Endothelial cell of umbilical vein (primary cell): Measurements from ENCODE around the gene SPPL2B. TPM values are rescaled to one million over a fixed set of nuclear protein-coding genes. Genes with fewer than 3 reads are reported as not detected.

Source experiments
- BruUV-seq: library from RNA; stranded (reverse); fragments of 400-500 nt; replicated peaks from 2 replicates; lab custom pipeline; 2021; lab: Mats Ljungman, UMichigan
- CTCF ChIA-PET: fragments of 300-600, 350-600 bp; sonication (Branson Sonifier 250); formaldehyde crosslinking; loops from one replicate; lab custom pipeline; 2021; ENCODE audit warnings: antibody characterized with exemption, inconsistent platforms; lab: Charles Lee
- POLR2A ChIA-PET: fragments of 300-600, 350-600 bp; sonication (Branson Sonifier 250); formaldehyde crosslinking; loops from one replicate; lab custom pipeline; 2021; ENCODE audit warnings: antibody characterized with exemption, inconsistent platforms; lab: Charles Lee
- DNase-seq: peaks from one replicate; pipeline ENCODE4 v3.0.0-alpha.2; 2011; ENCODE audit warnings: low read depth, low spot score
- FAIRE-seq: peaks from 2 replicates; lab custom pipeline; 2011; peaks lifted over from hg19 to GRCh38; lab: Jason Lieb, UNC
- H2AFZ ChIP-seq: 2 replicates; pipeline ENCODE4 v1.6.0; 2012; ENCODE audit warnings: low read depth, low read length, control low read depth, inconsistent platforms
- H3K27ac ChIP-seq: 2 replicates; pipeline ENCODE4 v1.5.1; 2011; ENCODE audit warnings: low read depth, mild to moderate bottlenecking, control low read depth, low read length, moderate library complexity; ENCODE audit not compliant: insufficient read depth
- H3K27me3 ChIP-seq, 2 experiments: 2 replicates each; pipeline versions ENCODE4 v1.6.0 to v1.6.1; 2011; ENCODE audit warnings: low read length in 2 of 2, mixed read lengths in 1 of 2; ENCODE audit not compliant: control insufficient read depth in 2 of 2, insufficient read depth in 2 of 2
- H3K36me3 ChIP-seq, 2 experiments: 2 replicates in 1 of 2; 3 replicates in 1 of 2; pipeline ENCODE4 v1.5.1; 2011; ENCODE audit warnings: low read length in 2 of 2, mild to moderate bottlenecking in 1 of 2, moderate library complexity in 1 of 2; ENCODE audit not compliant: control insufficient read depth in 2 of 2, insufficient read depth in 2 of 2; ENCODE audit errors: extremely low read depth in 1 of 2
- H3K4me1 ChIP-seq: 3 replicates; pipeline ENCODE4 v1.5.1; 2011; ENCODE audit warnings: mild to moderate bottlenecking, low read length; ENCODE audit not compliant: control insufficient read depth, insufficient read depth; ENCODE audit errors: extremely low read depth
- H3K4me2 ChIP-seq: 2 replicates; pipeline ENCODE4 v1.6.1; 2011; ENCODE audit warnings: low read length, control low read depth, mixed read lengths; ENCODE audit not compliant: insufficient read depth
- H3K4me3 ChIP-seq, 3 experiments: fragments of 200-600 bp in 1 of 3; sonication (generic), shearing (Covaris generic) in 1 of 3; replicated peaks in 1 of 3; 2 replicates each; pipeline ENCODE4 v1.5.1; 2011 to 2016; ENCODE audit warnings: control low read depth in 3 of 3, low read length in 3 of 3, mild to moderate bottlenecking in 2 of 3, inconsistent platforms in 1 of 3, low read depth in 1 of 3, moderate library complexity in 1 of 3; ENCODE audit not compliant: insufficient read depth in 1 of 3
- H3K79me2 ChIP-seq: 2 replicates; pipeline ENCODE4 v1.6.0; 2012; ENCODE audit warnings: low read length, inconsistent platforms; ENCODE audit not compliant: control insufficient read depth, insufficient read depth
- H3K9ac ChIP-seq: replicated peaks from 2 replicates; pipeline ENCODE3; 2011; ENCODE audit warnings: low read length, control low read depth; ENCODE audit not compliant: insufficient read depth; ENCODE audit errors: extremely low read depth
- H3K9me1 ChIP-seq: replicated peaks from 3 replicates; pipeline ENCODE4 v1.6.0; 2011; ENCODE audit warnings: mild to moderate bottlenecking, low read length; ENCODE audit not compliant: control insufficient read depth, insufficient read depth; ENCODE audit errors: extremely low read depth
- H3K9me3 ChIP-seq: replicated peaks from 2 replicates; pipeline ENCODE4 v1.5.1; 2012; ENCODE audit warnings: low read length, inconsistent platforms; ENCODE audit not compliant: control insufficient read depth, insufficient read depth
- H4K20me1 ChIP-seq: replicated peaks from 2 replicates; pipeline ENCODE3; 2011; ENCODE audit warnings: mild to moderate bottlenecking, low read length; ENCODE audit not compliant: control insufficient read depth, insufficient read depth; ENCODE audit errors: extremely low read depth
- CTCF ChIP-seq, 2 donors: IDR thresholded peaks; 1 replicate in 1 of 2; 2 replicates in 1 of 2; pipeline ENCODE4 v1.5.1; 2011; ENCODE audit warnings: low read length in 2 of 2, mild to moderate bottlenecking in 2 of 2, moderate library complexity in 2 of 2, control low read depth in 1 of 2, inconsistent platforms in 1 of 2, low read depth in 1 of 2; ENCODE audit not compliant: insufficient read depth in 1 of 2; ENCODE audit errors: extremely low read depth in 1 of 2
- EZH2 ChIP-seq: IDR thresholded peaks from 2 replicates; pipeline ENCODE4 v1.6.1; 2012; ENCODE audit warnings: borderline replicate concordance, low read depth, mild to moderate bottlenecking, moderate library complexity, low read length, inconsistent platforms; ENCODE audit not compliant: severe bottlenecking
- FOS ChIP-seq: IDR thresholded peaks from 2 replicates; pipeline ENCODE4 v1.6.1; 2011; ENCODE audit warnings: mild to moderate bottlenecking, low read length, moderate library complexity, borderline replicate concordance; ENCODE audit not compliant: insufficient read depth
- GATA2 ChIP-seq: IDR thresholded peaks from 2 replicates; pipeline ENCODE4 v1.7.0; 2011; ENCODE audit warnings: low read depth, mild to moderate bottlenecking, moderate library complexity, mixed read lengths, low read length; ENCODE audit not compliant: insufficient read length, insufficient read depth
- JUN ChIP-seq: IDR thresholded peaks from 2 replicates; pipeline ENCODE4 v1.6.1; 2011; ENCODE audit warnings: borderline replicate concordance, low read depth; ENCODE audit not compliant: insufficient read length, insufficient read depth
- MAX ChIP-seq: IDR thresholded peaks from 2 replicates; pipeline ENCODE4 v1.6.1; 2011; ENCODE audit not compliant: insufficient read depth, insufficient read length
- MYC ChIP-seq: IDR thresholded peaks from one replicate; pipeline ENCODE4 v1.6.1; 2011; ENCODE audit warnings: mild to moderate bottlenecking, low read depth, low read length
- POLR2A ChIP-seq: IDR thresholded peaks from 2 replicates; pipeline ENCODE4 v1.6.1; 2012; ENCODE audit warnings: low read depth, mild to moderate bottlenecking, control low read depth, low read length
- POLR2AphosphoS5 ChIP-seq: IDR thresholded peaks from 2 replicates; pipeline ENCODE4 v1.6.1; 2012; ENCODE audit warnings: low read depth, mild to moderate bottlenecking, control low read depth, low read length, moderate library complexity; ENCODE audit not compliant: insufficient read depth
- dilution Hi-C: fragments of 300-500 bp; cut with MboI; formaldehyde crosslinking; loops from one replicate; pipeline ENCODE4 v1.15.0; 2019; ENCODE audit warnings: low sequenced_read_pairs; ENCODE audit not compliant: extremely low pct_ligation_motif_present
- intact Hi-C: fragments of 100-400 bp; cut with micrococcal nuclease; formaldehyde crosslinking; loops from one replicate; pipeline ENCODE4 v1.10.0; 2022
- polyA plus RNA-seq, 4 experiments: library from polyadenylated mRNA; depleted of rRNA in 3 of 4; stranded (reverse) in 3 of 4; unstranded in 1 of 4; fragments of >200 nt; gene quantifications; 2 replicates each; pipeline versions ENCODE4 v1.2.1 to v1.2.3, GENCODE V29; 2011 to 2012; ENCODE audit warnings: missing spikeins in 1 of 4
- total RNA-seq: library from RNA; stranded (reverse); gene quantifications from 2 replicates; pipeline ENCODE4 v1.2.3, GENCODE V29; 2021

SPPL2B gene
- total and polyA plus RNA-seq, 2 donors (not counting 3 experiments of a cell fraction or from before 2014, with no cell fraction given), result 60.7 to 62.7 TPM

DNA sequence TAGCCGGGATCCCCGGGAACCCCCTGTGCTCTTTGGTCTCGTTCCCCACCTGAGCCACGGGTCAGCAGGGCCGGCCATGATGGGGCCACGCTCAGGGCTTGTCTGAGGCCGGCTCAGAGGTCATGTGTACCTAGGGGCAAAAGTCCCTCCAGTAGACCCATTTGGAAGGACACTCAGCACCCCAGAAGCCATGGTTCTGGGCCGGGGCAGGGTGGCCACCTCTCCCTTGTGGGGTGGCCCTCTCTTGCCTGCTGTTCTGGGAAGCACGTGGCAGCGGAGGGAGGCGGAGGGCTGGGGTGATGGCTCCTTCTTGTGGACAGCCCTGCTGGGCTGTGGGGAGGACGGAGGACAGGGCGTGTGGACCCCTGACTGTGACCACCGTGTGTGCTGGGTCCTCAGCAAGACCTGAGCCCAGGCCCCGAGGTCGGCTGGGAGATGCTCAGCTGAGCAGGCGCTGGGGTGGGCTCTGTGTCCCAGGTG is 40.1 kb upstream of the SPPL2B start:
- peaks cover 35 to 38% of the 10 kb centered on the region in 2 experiments for H3K27me3 ChIP-seq
- FAIRE-seq (no peak), DNase-seq (no peak)
- BruUV-seq, result no TSS peak
- no peaks in the 10 kb centered on the region for H3K9me1 ChIP-seq
- H2AFZ ChIP-seq, result no peak overlapping the region
- dilution Hi-C loops, result no loop called here
- TF ChIP-seq MAX (no peak), EZH2 (no peak), FOS (no peak), POLR2AphosphoS5 (no peak), CTCF (IDR thresholded peaks at IDR 0.05; ENCODE audit: extremely low read depth in 1 of 2, insufficient read depth in 1 of 2, low read depth in 1 of 2, low read length in 2 of 2) (no peak), MYC (no peak), POLR2A (no peak), GATA2 (no peak), JUN (no peak)
- H3K36me3 ChIP-seq, result no peaks in the 10 kb centered on the region
- ChIA-PET POLR2A (no interaction called here), CTCF (interaction anchor here (1.2 to 2.9 kb wide), 5 partner anchors 8 to 27 kb away, joined by 3 to 14 read pairs (median 5); no protein-coding TSS in a partner anchor)
- peaks cover 5% of the 10 kb centered on the region for H3K4me1 ChIP-seq
- H3K4me2 ChIP-seq, result no peak overlapping the region
- no peak overlapping the region for H3K9ac ChIP-seq
- intact Hi-C loops, result loop anchor here (5.0 kb wide), 1 partner anchor 39 kb away; the partner anchor contains the start of genes LSM7 and SPPL2B
- no peak overlapping the region for H3K4me3 ChIP-seq
- H3K79me2 ChIP-seq, result no peaks in the 10 kb centered on the region
- H3K9me3 ChIP-seq, result no peaks in the 10 kb centered on the region
- H3K27ac ChIP-seq, result no peak overlapping the region
- no peaks in the 10 kb centered on the region for H4K20me1 ChIP-seq
